ENCODE results near the gene PHACTR1. TPM values are rescaled to one million over a fixed set of nuclear protein-coding genes. Genes with fewer than 3 reads are reported as not detected.

PHACTR1 gene
- total and polyA plus RNA-seq, 9 of the 15 experiments (the other 6 are each of a cell fraction or from before 2014, with no cell fraction given): 11.5 to 32.6 (median 22.0) TPM

DNA sequence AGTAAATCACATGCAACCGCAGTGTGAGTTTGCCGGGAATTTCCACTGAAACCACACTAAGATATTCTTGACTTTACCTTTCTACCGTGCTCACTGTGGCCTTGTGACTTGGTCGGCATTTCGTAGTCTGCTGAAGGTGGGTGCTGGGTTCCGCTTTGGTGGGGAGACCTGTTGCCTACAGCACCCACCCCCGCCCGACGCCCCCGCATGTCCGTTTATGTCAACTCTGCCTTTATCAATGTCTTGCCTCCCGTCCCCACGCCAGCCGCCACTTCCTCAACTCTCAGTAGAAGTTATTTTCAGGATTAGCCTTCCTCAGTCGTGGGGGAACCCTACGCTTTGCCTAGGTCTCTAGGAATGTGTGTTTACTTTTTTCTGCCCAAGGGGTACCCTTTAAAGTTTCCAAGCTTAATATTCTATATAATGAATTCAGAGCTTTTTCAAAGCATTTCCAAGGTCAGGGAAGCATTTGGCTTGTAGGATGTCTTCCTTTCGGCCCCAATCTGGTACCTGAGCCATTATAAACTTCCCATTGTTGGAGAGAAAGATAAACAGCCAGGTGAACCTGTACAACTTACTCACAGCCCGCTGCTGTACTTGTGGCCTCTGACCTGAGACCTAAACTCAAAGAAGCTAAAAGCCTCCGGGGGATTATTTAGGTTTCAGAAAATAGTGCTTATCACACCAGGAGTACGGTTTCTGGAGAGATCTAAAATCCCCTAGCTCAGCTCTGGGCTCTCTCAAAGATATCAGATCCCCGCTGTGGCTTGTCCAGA, 557.6 kb downstream of the PHACTR1 start (continued):
- TF ChIP-seq, protein P1, sequence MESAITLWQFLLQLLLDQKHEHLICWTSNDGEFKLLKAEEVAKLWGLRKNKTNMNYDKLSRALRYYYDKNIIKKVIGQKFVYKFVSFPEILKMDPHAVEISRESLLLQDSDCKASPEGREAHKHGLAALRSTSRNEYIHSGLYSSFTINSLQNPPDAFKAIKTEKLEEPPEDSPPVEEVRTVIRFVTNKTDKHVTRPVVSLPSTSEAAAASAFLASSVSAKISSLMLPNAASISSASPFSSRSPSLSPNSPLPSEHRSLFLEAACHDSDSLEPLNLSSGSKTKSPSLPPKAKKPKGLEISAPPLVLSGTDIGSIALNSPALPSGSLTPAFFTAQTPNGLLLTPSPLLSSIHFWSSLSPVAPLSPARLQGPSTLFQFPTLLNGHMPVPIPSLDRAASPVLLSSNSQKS (CRISPR knock-in tag; IDR thresholded peaks at IDR 0.05): no peak
- TF ChIP-seq POLR2H (tag; IDR thresholded peaks at IDR 0.05; ENCODE audit: low read depth) (peak; percentile 52; the same call in 1 of the 2 replicates), TRIM28 (IDR thresholded peaks at IDR 0.05) (no peak), FOXP1 (CRISPR knock-in tag; IDR thresholded peaks at IDR 0.05) (0 out of 2 replicates have a peak, but pooled peaks have one; percentile 22), L3MBTL2 (IDR thresholded peaks at IDR 0.05) (peak; percentile 24; the same call in 1 of the 2 replicates), TCF3 (CRISPR knock-in tag; IDR thresholded peaks at IDR 0.05) (peak; percentile 76), SMAD1 (IDR thresholded peaks at IDR 0.05; ENCODE audit: low read depth, low read length, partially characterized antibody) (peak; percentile 81), PHF21A (IDR thresholded peaks at IDR 0.05; ENCODE audit: borderline replicate concordance, low read depth) (no peak), WHSC1 (IDR thresholded peaks at IDR 0.05; ENCODE audit: low read length) (no peak), STAT5A (IDR thresholded peaks at IDR 0.05; ENCODE audit: borderline replicate concordance, low read length) (peak; percentile 29; the same call in 1 of the 2 replicates), MAFK (IDR thresholded peaks at IDR 0.05; ENCODE audit: low read length) (peak; percentile 51), KLF6 (CRISPR knock-in tag; IDR thresholded peaks at IDR 0.05; ENCODE audit: borderline replicate concordance) (no peak), ADNP (tag; IDR thresholded peaks at IDR 0.05) (no peak), SAP30 (IDR thresholded peaks at IDR 0.05; ENCODE audit: borderline replicate concordance, insufficient read depth, low read depth, low read length, poor library complexity, severe bottlenecking) (peak; percentile 53), SMARCA4 (IDR thresholded peaks at IDR 0.05) (peak; percentile 85), ZFP1 (CRISPR knock-in tag; IDR thresholded peaks at IDR 0.05) (no peak), RNF2 (IDR thresholded peaks at IDR 0.05) (peak; percentile 97)
- TF ChIP-seq, protein P2, sequence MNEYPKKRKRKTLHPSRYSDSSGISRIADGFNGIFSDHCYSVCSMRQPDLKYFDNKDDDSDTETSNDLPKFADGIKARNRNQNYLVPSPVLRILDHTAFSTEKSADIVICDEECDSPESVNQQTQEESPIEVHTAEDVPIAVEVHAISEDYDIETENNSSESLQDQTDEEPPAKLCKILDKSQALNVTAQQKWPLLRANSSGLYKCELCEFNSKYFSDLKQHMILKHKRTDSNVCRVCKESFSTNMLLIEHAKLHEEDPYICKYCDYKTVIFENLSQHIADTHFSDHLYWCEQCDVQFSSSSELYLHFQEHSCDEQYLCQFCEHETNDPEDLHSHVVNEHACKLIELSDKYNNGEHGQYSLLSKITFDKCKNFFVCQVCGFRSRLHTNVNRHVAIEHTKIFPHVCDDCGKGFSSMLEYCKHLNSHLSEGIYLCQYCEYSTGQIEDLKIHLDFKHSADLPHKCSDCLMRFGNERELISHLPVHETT (CRISPR knock-in tag; conservative IDR thresholded peaks at IDR 0.05 in 1 of 2, IDR thresholded peaks at IDR 0.05 in 1 of 2): 0 out of 4 replicates have a peak, but pooled peaks of 1 of the 2 experiments have one; percentile 18
- TF ChIP-seq, protein P3, sequence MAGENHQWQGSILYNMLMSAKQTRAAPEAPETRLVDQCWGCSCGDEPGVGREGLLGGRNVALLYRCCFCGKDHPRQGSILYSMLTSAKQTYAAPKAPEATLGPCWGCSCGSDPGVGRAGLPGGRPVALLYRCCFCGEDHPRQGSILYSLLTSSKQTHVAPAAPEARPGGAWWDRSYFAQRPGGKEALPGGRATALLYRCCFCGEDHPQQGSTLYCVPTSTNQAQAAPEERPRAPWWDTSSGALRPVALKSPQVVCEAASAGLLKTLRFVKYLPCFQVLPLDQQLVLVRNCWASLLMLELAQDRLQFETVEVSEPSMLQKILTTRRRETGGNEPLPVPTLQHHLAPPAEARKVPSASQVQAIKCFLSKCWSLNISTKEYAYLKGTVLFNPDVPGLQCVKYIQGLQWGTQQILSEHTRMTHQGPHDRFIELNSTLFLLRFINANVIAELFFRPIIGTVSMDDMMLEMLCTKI (IDR thresholded peaks at IDR 0.05; ENCODE audit: partially characterized antibody): no peak
- TF ChIP-seq, protein P4, sequence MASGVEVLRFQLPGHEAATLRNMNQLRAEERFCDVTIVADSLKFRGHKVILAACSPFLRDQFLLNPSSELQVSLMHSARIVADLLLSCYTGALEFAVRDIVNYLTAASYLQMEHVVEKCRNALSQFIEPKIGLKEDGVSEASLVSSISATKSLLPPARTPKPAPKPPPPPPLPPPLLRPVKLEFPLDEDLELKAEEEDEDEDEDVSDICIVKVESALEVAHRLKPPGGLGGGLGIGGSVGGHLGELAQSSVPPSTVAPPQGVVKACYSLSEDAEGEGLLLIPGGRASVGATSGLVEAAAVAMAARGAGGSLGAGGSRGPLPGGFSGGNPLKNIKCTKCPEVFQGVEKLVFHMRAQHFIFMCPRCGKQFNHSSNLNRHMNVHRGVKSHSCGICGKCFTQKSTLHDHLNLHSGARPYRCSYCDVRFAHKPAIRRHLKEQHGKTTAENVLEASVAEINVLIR (CRISPR knock-in tag; IDR thresholded peaks at IDR 0.05): no peak
- TF ChIP-seq, protein P5, sequence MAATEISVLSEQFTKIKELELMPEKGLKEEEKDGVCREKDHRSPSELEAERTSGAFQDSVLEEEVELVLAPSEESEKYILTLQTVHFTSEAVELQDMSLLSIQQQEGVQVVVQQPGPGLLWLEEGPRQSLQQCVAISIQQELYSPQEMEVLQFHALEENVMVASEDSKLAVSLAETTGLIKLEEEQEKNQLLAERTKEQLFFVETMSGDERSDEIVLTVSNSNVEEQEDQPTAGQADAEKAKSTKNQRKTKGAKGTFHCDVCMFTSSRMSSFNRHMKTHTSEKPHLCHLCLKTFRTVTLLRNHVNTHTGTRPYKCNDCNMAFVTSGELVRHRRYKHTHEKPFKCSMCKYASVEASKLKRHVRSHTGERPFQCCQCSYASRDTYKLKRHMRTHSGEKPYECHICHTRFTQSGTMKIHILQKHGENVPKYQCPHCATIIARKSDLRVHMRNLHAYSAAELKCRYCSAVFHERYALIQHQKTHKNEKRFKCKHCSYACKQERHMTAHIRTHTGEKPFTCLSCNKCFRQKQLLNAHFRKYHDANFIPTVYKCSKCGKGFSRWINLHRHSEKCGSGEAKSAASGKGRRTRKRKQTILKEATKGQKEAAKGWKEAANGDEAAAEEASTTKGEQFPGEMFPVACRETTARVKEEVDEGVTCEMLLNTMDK (IDR thresholded peaks at IDR 0.05; ENCODE audit: borderline replicate concordance, insufficient read depth, low read depth, low read length, poor library complexity, severe bottlenecking): no peak
